Lung microvascular endothelial cell (primary cell): ENCODE results near the gene BTBD9. TPM values are rescaled to one million over a fixed set of nuclear protein-coding genes. Genes with fewer than 3 reads are reported as not detected.

Experiments used
- DNase-seq, 2 donors: peaks; one replicate each; pipeline versions ENCODE4 v3.0.0 to v3.0.0-alpha.2; 2010; ENCODE audit warnings: low read depth in 2 of 2
- total RNA-seq: library from RNA; depleted of rRNA; stranded (reverse); fragments of >200 nt; gene quantifications from 2 replicates; pipeline ENCODE4 v1.2.1, GENCODE V29; 2014

BTBD9 gene
- total RNA-seq, 1 donor from 2014 or later = 7.1 TPM

- DNase-seq = no peak
These were observed 459.8 kb downstream of the BTBD9 start for GRCh38 chr6:38179794-38180430.

GRCh38 chr6:38179300-38179699 lies 460.4 kb downstream of the BTBD9 start:
- no peak for DNase-seq

DNA sequence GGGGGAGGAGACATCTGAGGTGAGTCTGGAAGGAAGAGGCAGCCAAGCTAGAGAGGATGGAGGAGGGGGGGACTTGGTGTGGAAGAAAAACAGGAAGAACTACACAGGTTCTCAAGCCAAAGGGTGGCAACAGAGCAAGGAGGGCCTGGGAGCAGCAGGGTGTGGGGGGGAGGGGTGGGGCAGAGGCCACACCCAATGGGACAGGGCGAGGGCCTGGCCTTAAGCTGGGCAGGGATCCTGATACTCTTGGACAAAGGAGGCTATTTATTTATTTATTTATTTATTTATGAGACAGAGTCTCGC lies 461.2 kb downstream of the BTBD9 start:
- DNase-seq = no peak

- no peak for DNase-seq
These were observed 461.7 kb downstream of the BTBD9 start for GRCh38 chr6:38177882-38178583.

DNA sequence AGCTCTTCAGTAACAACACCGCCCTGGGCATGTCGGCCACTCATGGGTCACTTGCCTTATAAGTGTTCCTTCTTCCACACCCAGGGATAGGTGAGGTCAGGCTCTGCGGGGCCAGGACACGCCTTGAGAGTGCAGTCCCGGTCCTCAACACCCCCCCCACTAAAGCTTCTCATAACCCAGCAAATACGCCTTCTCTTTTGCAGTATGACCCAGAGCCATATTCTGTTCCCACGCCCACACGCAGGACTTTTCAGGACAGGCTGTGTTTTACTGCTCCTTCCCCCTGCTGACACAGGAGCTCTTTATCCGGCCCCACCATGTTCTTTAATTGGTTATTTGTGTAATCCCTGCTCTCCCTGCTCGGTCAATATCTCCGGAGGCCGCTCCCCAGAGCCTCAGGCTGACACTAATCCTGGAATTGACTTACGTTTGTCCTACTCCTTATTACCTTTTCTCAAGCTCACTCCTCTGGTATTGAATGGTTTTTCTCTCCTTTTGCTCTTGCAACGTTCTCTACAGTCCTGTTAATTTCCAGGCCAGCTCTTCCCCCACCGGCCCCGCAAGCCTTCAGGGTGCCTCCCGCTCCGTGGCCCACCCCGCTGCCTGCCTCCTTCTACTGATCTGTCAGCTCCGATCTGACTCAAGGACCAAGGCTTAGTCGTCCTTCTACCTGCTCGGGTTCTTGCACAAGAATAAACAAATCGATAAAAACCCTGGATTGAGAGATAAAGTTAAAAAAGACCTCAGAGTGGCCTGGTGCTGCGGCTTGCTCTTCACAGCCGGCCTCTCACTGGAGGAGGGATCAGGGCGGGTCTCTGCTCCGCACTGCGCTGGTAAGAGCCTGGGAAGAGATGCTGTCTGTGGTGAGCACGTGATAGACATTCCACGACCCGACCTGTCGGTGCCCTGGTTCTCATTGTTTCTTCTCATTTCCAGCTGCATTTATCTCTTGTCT lies 462.7 kb downstream of the BTBD9 start:
- no peak for DNase-seq

GRCh38 chr6:38175786-38176185 lies 463.9 kb downstream of the BTBD9 start:
- DNase-seq = no peak

DNA sequence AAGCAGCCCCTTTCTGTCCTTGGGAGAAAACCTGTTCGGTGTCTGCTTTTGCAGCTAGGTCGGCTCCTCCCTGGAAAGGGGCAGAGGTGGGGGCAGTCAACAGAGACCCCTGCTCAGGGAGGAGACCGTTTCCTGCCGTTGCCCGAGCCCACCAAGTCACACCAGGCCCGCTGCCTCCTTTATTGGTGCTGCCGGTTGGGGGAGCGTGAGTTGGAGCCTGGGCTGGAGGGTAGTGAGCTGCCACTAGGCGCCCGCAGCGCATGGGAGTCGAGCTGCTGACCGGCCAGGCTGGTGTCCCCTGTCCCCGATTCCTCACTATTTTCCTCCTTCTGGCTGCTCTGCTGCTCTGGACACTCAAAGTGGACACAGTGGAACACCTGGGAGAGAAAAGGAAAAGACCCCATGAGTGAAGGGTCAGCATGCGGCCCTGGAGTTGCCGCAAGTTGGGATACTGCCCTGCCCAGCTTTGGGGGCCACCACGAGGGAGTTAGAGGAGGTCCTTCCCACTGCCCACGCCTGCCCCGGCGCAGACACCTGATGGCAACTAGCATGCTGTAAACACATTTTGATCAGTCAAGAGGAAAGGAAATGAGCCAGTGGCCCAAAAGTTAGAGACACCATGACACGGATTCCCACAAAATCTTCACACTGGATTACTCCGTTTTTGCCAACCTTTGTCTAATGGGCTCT lies 464.8 kb downstream of the BTBD9 start:
- no peak for DNase-seq

- DNase-seq = no peak
These were observed 465.4 kb downstream of the BTBD9 start for GRCh38 chr6:38174315-38174714.

- no peak for DNase-seq
These were observed 465.8 kb downstream of the BTBD9 start for GRCh38 chr6:38173909-38174308.

GRCh38 chr6:38172739-38173410 lies 466.9 kb downstream of the BTBD9 start:
- no peak for DNase-seq

- DNase-seq = no peak
These were observed 467.6 kb downstream of the BTBD9 start for GRCh38 chr6:38171997-38172738.

- peak in 1 of 2 donors; percentile 33 for DNase-seq
These were observed 468.9 kb downstream of the BTBD9 start for GRCh38 chr6:38170666-38171355.

- no peak for DNase-seq
These were observed 469.7 kb downstream of the BTBD9 start for GRCh38 chr6:38169977-38170526.

DNA sequence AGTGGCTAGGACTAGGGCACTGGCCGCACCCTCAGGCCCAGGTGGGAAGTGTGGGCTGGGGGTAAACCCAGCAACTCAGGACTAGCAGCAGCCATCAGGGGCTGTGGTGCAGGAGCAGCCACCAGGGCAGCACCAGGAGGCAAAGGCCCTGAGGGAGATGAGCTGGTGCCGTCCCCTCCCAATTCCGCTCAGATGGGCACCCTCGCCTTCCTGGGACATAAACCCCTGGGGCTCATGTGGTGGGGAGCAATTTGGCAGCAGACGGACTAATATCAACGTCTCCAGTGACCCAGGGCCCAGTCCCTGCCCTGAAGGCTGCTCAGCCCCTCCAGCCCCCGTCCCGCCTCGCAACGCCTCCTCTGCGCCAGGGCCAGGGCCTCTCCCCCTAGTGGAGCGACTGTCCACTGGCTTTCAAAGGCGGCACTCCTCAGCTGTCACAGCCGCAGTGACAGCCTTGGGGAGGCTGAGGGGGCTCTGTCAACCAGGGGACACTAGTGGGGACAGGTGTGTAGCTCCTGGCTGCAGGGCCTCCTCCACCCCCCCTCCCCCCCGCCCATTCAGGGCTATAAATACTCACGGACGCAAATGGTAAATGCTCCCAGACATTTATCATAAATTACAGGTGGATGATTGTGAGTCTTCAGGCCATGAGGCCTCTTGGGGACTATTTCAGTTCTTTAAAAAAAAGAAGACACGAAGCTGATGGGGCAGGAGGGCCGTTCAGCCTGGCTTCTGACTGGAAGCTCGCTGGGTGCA lies 470.3 kb downstream of the BTBD9 start:
- DNase-seq = no peak

- no peak for DNase-seq
These were observed 471.0 kb downstream of the BTBD9 start for GRCh38 chr6:38168699-38169098.

DNA sequence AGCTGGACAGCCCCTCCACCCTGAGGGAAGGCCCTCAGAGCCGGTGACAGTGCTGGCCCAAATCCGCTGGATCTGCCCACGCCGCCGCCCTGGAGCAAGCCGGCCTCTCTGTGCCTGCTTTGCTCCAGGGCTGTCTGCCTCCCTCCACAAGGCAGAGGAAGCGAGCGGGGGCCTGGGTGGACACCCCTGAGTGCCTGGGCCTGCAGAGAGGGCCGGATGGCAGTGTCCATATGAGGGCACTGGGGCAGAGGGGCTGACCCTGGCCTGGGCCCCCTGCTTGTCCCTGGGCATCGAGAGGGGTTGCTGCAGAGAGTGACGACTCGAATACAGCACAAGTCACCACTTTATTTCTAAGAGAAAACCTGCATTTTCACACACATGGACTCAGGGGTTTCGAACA lies 471.6 kb downstream of the BTBD9 start:
- no peak for DNase-seq

DNA sequence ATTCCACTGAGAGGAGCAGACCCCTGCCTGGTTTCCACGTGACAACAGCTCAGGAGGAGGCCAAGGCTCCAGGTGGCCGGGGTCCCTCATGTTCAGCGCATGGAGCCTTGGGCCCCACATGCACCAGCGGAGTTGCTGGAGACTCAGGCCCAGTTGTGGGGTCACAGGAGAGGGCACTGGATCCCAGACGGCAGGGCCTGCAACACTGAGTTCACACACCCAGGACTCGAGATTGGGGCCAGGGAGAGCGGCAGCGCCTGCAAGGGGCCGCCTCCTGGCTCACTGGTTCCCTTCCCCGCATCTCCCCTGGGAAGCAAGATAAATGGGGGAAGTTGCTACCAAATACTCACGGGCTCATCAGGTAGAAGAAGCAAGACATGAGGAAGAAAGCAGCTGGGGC lies 472.1 kb downstream of the BTBD9 start:
- no peak for DNase-seq

DNA sequence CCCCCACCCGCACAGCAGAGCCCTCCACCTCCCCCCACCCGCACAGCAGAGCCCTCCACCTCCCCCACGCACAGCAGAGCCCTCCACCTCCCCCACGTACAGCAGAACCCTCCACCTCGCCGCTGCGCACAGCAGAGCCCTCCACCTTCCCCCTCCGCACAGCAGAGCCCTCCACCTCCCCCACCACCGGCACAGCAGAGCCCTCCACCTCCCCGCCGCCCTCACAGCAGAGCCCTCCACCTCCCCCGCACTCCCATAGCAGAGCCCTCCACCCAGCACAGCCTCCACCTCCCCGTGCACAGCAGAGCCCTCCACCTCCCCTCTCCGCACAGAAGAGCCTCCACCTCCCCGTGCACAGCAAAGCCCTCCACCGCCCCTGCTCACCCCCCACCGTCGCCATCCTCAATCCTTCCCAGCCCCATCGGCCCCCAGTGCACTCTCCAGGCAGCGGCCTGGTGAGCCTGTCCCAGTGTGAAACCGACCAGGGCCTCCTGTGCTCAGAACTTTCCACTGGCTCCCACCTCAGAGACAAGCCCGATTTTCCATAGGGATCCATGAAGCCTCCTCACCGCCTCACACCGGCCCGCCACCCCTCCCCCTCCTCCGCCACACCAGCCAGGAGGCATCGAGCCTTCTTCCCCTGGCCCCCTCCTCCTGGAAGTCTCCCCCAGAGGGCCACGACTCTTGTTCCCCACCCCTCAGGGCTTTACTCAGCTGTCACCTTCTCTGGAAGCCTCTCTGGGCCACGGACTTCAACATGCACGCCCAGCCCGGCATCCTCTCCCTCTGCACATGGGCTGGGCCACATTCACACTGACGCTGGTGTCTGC lies 473.1 kb downstream of the BTBD9 start:
- DNase-seq = no peak
